ENCODE measurements around the gene ALK.

- TF ChIP-seq CTCF (IDR thresholded peaks at IDR 0.05): no peak
- no peak for TF ChIP-seq POLR2A (IDR thresholded peaks at IDR 0.05)
These were observed 412.0 kb downstream of the ALK start for GRCh38 chr2:29509397-29509796.
